RPMI7951 (cell line): ENCODE data around the gene TARDBP. TPM values are rescaled to one million over a fixed set of nuclear protein-coding genes. Genes with fewer than 3 reads are reported as not detected.
A peak's percentile ranks its signal among the peaks of the same experiment; 100 is the strongest.
"Not testable (repeated sequence)": the region's sequence is repeated elsewhere in the genome, so short reads cannot be mapped to it uniquely, and the experiment has no call there.

ENCODE experiments used
- DNase-seq: peaks from one replicate; pipeline ENCODE4 v3.0.0-alpha.2; 2012; ENCODE audit warnings: low read depth
- total RNA-seq: library from RNA; depleted of rRNA; stranded (reverse); fragments of >200 nt; shearing (Covaris generic); gene quantifications from 2 replicates; pipeline ENCODE4 v1.2.3, GENCODE V29; 2014

TARDBP gene
- total RNA-seq, 1 experiment from 2014 or later, result 74.4 TPM

DNA sequence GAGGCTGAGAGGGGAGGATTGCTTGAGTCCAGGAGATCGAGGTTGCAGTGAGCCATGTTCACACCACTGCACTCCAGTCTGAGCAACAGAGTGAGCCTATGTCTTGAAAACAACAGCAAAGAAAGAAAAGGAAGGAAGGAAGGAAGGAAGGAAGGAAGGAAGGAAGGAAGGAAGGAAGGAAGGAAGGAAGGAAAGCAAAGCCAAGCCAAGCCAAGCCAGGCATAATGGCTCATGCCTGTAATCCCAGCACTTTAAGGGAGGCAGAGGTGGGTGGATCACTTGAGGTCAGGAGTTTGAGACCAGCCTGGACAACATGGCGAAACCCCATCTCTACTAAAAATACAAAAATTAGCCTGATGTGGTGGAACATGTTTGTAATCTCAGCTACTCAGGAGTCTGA, 20.4 kb upstream of the TARDBP start:
- not testable (repeated sequence) for DNase-seq

DNA sequence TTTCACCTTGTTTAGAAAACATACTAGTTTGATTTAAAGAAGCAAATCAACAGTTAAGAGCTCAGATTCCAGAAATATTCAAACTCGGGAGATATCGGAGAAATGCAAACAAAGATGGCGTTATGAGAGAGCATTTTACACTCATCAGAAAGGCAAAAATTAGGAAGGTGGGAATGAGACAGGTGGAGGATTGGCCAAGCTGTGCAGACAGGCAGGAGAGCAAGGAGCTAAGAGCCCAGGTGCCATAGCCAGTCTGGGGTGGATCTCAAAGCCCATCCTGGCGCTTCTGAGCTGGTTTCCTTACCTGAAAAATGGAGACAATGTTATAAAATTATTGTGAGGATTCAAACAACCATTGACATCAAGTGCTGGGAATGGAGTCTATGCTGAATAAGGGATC, 19.6 kb upstream of the TARDBP start:
- DNase-seq, result no peak

DNA sequence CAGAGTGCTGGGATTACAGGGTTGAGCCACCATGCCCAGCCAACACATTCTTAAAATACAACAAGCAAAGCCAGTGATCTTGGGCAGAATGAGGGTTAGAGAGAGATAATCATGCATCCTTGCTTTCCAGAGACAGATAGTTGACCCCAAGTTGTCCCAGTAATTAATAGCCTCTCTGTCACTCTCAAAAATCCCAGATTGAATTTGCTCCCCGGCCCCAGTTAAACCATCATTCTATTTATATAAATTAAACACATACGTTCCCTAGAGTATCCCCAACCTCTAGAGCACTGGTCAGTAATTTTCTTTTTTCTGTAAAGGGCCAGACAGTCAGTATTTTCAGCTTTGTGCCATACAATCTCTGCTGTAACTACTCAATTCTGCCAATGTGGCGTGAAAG, 16.4 kb upstream of the TARDBP start:
- DNase-seq, result no peak

DNA sequence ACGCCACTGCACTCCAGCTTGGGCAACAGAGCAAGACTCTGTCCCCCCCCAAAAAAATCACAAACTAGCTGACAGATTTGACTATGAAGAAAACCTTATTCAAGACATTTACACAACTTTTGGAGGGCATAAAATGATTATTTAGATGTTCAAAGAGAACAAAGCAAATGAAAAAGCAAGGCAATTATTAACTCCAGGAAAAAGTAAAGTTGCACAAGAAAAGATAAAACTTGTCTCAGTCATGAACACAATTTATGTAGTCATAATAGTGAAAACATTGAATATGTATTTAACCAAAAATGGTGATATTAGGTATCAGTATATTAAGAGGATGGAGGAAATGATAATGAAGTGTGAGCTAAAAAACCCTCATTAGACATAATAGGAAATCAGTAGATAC, 11.9 kb upstream of the TARDBP start:
- DNase-seq, result no peak

DNA sequence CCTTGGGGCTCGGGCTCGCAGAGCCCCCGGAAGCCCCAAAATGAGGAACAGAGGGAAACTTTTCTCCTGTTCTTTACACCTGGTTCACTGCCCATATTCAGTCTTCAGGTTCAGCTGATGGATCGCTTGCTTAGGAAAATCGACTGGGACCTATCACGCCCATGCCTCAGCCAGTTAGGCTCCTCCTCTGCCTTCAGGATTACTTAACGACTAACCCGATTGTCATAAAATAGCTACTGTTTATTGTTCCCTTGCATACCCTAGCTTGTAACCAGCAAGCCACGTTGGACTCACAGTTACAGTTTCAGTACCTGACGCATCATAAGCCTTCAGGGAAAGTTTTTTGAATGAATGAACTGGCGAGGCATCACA, 692 bp downstream of the TARDBP start:
- no peak for DNase-seq

DNA sequence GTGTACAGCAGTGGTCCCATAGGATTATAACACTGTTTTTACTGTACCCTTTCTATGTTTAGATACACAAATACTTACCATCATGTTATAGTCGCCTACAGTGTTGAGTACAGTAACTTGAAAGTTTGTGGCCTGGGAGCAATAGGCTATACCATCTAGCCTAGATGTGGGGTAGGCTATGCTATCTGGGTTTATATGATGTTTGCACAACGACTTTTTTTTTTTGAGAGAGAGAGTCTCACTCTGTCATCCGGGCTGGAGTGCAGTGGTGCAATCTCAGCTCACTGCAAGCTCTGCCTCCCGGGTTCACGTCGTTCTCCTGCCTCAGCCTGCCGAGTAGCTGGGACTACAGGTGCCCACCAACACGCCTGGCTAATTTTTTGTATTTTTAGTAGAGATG, 6.9 kb downstream of the TARDBP start:
- not testable (repeated sequence) for DNase-seq

DNA sequence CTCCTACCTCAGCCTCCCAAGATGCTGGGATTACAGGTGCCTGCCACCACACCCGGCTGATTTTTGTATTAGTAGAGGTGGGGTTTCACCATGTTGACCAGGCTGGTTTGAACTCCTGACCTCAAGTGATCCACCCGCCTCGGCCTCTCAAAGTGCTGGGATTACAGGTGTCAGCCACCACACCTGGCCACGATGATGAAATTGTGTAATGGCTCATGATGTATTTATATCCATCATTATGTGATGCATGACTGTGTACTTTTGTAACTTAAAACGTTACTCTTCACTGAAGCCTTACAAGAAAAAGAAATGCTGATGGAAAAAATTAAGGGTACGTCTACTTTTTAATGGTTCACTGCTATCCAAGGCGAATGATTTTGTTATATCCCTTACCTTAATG, 7.5 kb downstream of the TARDBP start:
- DNase-seq, result no peak

DNA sequence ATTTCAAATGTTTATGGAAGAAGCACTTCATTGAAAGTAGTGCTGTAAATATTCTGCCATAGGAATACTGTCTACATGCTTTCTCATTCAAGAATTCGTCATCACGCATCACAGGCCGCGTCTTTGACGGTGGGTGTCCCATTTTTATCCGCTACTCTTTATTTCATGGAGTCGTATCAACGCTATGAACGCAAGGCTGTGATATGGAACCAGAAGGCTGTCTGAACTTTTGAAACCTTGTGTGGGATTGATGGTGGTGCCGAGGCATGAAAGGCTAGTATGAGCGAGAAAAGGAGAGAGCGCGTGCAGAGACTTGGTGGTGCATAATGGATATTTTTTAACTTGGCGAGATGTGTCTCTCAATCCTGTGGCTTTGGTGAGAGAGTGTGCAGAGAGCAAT, 10.7 kb downstream of the TARDBP start:
- DNase-seq, result no peak

DNA sequence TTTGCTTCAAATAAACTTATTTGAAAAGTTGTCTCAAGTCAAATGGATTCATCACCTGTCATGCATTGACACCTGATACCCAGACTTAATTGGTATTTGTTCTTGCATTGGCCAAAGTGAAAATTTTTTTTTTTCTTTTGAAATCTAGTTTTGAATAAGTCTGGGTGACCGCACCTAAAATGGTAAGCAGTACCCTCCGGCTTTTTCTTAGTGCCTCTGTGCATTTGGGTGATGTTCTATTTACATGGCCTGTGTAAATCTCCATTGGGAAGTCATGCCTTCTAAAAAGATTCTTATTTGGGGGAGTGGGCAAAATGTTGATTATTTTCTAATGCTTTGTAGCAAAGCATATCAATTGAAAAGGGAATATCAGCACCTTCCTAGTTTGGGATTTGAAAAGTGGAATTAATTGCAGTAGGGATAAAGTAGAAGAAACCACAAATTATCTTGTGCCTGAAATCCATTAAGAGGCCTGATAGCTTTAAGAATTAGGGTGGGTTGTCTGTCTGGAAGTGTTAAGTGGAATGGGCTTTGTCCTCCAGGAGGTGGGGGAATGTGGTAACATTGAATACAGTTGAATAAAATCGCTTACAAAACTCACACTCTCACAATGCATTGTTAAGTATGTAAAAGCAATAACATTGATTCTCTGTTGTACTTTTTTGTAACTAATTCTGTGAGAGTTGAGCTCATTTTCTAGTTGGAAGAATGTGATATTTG, 11.9 kb downstream of the TARDBP start:
- no peak for DNase-seq

DNA sequence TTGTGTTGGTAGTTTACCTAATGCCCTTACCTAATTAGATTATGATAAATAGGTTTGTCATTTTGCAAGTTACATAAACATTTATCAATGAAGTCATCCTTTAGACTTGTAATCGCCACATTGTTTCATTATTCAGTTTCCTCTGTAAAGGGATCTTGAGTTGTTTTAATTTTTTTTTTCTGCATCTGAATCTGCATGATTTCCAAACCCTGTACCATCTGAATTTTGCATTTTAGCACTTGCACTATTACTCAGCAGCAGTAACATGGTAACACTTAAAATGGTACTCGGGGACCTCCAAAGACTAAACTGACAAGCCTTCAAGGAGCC, 12.4 kb downstream of the TARDBP start:
- DNase-seq, result no peak

DNA sequence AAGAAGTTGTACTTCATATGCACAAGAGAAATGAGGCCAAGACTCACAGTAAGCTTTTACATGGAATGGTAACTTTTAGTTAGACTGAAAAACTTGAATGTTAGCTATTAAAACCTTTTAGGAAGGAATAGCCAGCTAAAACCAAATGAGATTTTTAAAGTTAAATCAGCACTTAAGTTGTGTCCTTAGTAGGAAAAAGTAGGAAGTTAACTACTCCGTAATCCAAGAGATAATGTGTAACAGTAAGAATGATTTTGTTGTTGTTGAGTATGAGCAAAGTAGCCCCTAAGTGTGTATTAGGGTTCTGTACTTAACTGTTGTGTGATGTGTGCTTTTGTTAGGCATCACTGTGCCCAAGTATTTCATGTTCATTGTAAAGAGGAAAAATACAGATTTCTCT, 13.2 kb downstream of the TARDBP start:
- DNase-seq, result no peak

DNA sequence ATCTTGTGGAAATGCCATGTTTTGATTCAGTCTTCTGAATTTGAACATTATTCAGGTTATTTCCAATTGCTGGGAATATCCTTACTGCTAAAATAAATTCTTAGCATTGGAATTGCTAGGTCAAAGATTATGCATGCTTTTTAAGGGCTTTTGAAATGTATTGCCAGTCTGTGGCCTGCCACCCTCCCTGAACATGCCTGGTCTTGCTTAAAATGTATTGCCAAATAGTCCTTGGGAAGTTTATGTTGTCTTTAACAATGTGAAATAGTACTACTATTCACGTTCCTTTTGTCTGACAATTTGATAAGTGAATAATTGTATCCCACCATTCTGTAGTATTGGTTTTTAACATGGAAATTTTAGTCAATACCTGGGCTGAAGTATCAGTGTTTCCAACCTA, 13.6 kb downstream of the TARDBP start:
- no peak for DNase-seq

DNA sequence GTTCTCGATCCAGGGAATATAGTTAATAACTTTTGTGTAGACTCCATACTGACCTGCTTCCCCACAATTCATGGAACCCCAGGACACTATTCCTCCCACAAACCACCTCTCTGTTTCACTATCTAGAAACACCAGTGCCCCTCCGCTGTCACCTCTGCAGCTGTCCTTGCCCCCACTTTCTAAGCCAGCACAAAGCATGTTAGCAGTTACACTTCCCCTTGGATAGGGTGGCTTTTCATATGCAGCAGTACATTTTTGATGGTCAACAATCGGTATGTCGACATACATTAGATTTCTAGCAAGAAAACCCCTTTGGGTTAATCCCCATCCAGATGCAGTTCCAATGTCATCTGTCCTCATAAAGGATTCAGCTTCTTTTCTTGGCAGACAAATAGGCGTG, 14.4 kb downstream of the TARDBP start:
- no peak for DNase-seq

DNA sequence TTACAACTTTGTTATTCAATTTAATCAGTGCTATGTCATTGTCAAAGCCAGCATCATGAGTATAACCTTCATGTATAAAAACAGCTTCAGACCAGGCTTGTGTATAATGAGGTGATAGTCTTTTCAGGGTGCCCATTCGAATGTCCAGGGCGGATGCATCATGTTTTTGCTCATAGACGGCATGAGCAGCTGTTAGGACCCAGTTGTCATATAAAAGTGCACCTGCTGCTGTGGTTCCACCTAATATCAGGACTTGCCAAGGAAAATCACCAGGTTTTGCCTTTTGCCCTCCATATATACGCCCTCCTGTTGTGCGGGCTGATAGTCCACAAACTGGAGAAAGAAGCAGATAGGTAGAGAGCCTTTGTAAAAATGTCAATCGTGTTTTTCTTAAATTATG, 14.9 kb downstream of the TARDBP start:
- no peak for DNase-seq

DNA sequence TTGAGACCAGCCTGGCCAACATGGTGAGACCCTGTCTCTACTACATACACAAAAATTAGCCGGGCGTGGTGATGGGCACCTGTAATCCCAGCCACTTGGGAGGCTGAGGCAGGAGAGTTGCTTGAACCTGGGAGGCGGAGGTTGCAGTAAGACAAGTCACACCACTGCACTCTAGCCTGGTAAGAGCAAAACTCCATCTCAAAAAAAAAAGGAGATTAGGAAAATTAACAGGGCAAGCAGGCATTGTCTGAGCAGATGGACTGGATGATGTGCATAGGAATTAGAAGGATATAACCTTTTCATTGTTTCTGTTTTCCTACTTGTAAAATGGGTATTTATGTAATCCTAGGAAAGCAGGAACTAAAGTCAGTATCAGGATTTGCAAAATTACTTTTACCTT, 15.6 kb downstream of the TARDBP start:
- no peak for DNase-seq

DNA sequence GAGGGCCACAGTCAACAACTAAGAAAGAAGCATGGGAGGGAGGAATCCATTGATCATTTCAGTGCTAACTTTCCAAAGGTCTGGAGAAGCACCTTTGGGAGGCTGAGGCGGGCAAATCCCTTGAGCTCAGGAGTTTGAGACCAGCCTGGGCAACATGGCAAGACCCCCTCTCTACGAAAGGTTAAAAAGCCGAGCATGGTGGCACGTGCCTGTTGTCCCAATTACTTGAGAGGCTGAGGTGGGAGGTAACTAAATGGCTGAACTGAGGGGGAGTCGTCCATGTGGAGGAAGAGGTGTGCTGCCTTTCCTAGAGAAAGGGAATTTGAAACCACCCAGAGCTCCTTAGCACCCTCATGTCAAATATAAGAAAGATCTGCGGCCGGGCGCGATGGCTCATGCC, 18.4 kb downstream of the TARDBP start:
- no peak for DNase-seq

DNA sequence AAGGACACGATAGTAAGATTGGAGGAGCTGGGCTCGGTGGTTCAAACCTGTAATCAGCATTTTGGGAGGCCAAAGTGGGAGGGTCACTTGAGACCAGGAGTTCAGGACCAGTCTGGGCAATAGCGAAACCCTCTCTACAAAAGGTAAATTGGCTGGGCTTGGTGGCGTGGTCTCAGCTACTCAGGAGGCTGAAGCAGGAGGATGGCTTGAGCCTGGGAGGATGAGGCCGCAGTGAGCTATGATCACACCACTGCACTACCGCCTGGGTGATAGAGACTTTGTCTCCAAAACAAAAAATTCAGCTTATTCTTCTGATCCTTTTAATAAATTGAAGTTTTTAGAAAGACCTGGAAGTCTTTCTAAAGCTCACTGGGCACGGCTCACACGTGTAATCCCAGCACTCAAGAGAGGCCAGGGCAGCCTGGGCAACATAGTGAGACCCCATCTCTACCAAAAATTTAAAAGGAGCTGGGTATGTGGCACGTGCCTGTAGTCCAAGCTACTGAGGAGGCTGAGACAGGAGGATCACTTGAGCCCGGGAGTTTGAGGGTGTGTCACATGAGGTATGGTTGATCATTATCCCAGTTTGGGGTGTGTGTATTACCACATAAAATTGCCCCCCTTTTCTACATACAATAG, 19.3 kb downstream of the TARDBP start:
- DNase-seq, result no peak

DNA sequence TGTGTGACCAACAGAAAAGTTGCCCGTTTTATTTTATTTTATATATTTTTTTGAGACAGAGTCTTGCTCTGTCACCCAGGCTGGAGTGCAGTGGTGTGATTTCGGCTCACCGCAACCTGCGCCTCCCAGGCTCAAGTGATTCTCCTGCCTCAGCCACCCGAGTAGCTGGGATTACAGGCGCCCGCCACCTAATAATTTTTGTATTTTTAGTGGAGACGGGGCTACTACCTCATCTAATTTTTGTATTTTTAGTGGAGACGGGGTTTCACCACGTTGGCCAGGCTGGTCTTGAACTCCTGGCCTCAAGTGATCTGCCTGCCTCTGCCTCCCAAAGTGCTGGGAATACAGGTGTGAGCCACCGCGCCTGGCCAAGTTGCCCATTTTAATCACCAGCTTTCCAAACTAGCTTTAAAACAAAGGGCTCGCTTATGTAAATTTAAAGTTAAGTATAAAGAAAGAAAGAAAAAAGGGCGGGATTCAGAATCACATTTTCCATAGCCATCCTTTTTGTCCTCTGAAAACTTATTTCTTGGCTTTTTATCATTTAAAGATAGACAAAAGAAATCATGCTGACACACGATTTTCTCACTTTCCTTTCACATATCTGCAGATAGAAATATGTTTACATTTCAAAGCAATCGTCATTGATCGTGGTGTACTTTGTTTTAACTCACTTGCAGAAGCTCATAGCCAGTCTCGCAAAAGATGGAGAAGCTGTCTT, 24.7 kb downstream of the TARDBP start:
- DNase-seq, result not testable (repeated sequence)

DNA sequence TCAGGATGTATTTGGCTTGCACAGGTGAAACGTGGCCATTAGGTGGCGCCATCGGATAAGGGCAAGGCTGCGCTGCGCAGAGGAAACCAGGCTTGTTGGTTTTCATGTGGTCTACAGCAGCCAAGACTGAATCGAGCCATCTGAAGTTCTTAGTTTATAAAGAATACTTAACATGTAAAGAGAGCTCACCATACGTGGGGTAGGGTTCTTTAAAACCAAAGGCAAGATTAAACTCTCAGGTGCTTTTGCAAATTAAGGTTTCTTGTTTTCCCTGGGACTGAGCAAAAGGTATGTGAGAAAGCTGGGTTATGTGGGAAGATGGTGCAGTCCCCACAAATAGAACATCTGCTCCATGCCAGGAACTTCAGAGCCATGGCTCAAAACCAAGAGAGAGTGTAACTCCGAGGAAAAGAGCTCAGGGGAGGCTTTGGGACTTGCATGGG, 25.3 kb downstream of the TARDBP start:
- DNase-seq, result peak; percentile 72

DNA sequence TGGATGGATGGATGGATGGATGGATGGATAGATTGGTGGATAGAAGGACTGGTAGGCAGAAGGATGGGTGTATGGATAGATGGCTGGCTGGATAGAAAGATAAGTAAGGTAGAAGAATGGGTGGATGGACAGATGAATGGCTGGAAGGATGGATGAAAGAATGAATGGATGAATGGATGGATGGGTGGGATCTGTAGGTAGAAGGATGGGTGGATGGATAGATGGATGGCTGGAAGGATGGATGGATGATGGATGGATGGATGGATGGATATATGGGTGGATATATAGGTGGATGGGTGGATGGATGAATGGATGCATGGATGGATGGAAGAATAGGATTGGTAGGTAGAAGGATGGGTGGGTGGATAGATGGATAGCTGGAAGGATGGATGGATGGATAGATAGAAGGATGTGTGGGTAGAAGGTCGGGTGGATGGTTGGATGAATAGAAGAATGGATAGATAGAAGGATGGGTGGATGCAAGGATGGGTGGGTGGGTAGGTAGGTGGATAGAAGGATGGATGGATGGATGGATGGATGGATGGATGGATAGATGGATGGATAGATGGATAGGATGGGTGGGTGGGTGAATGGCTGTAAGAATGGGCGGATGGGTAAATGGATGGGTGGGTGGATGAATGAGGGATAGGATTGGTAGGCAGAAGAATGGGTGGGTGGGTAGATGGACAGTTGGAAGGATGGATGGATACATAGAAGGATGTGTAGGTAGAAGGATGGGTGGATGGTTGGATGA, 27.1 kb downstream of the TARDBP start:
- no peak for DNase-seq

DNA sequence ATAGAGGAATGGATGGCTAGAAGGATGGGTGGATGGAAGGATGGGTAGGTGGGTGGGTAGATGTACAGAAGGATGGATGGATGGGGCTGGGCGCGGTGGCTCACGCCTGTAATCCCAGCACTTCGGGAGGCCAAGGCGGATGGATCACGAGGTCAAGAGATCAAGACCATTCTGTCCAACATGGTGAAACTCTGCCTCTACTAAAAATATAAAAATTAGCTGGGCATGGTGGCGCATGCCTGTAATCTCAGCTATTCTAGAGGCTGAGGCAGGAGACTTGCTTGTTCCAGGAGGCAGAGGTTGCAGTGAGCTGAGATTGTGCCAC, 27.6 kb downstream of the TARDBP start:
- DNase-seq, result not testable (repeated sequence)

DNA sequence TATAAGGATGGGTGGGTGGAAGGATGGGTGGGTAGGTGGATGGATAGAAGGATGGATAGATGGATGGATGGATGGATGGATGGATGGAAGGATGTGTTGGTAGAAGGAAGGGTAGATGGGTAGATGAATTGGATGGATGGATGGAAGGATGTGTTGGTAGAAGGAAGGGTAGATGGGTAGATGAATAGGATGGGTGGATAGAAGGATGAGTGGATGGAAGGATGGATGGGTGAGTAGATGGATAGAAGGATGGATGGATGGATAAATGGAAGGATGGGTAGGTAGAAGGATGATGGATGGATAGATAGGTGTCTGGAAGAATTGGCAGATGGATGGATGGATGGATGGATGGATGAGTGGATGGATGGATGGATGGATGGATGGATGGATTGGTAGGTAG, 28.6 kb downstream of the TARDBP start:
- no peak for DNase-seq

DNA sequence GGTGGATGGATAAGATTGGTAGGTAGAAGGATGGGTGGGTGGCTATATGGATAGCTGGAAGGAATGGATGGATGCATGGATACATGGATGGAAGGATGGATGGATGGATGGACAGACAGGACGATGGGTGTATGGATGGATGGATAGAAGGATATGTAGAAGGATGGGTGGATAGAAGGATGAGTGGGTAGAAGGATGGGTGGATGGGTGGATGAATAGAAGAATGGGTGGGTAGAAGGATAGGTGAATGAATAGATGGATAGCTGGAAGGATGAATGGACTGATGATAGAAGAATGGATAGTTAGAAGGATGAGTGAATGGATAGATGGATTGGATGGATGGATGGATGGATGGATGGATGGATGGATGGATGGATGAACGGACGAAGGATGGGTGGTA, 29.6 kb downstream of the TARDBP start:
- DNase-seq, result no peak
